ENCODE results near the gene HBD. TPM values are rescaled to one million over a fixed set of nuclear protein-coding genes. Genes with fewer than 3 reads are reported as not detected.
A peak's percentile ranks its signal among the peaks of the same experiment; 100 is the strongest.

HBD gene
- total and polyA plus RNA-seq, 9 of the 15 experiments (the other 6 are each of a cell fraction or from before 2014, with no cell fraction given), result 11.8 to 169 (median 36.0) TPM

DNA sequence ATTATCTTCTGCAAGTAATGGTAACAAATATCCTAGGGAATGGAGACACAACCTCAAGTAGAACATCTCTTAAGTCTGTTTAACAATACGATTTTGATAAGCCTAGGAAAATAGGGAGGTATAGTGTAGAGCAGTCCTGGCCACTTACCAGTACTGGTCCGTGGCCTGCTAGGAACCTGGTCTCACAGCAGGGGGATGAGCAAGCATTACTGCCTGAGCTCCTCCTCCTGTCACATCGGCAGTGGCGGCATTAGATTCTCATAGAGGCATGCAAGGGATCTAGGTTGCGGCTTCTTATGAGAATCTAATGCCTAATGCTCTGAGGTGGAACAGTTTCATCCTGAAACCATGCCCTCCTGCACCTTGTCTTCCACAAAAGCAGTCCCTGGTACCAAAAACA lies 38.2 kb downstream of the HBD start (continued):
- TF ChIP-seq, protein P1, sequence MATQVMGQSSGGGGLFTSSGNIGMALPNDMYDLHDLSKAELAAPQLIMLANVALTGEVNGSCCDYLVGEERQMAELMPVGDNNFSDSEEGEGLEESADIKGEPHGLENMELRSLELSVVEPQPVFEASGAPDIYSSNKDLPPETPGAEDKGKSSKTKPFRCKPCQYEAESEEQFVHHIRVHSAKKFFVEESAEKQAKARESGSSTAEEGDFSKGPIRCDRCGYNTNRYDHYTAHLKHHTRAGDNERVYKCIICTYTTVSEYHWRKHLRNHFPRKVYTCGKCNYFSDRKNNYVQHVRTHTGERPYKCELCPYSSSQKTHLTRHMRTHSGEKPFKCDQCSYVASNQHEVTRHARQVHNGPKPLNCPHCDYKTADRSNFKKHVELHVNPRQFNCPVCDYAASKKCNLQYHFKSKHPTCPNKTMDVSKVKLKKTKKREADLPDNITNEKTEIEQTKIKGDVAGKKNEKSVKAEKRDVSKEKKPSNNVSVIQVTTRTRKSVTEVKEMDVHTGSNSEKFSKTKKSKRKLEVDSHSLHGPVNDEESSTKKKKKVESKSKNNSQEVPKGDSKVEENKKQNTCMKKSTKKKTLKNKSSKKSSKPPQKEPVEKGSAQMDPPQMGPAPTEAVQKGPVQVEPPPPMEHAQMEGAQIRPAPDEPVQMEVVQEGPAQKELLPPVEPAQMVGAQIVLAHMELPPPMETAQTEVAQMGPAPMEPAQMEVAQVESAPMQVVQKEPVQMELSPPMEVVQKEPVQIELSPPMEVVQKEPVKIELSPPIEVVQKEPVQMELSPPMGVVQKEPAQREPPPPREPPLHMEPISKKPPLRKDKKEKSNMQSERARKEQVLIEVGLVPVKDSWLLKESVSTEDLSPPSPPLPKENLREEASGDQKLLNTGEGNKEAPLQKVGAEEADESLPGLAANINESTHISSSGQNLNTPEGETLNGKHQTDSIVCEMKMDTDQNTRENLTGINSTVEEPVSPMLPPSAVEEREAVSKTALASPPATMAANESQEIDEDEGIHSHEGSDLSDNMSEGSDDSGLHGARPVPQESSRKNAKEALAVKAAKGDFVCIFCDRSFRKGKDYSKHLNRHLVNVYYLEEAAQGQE (IDR thresholded peaks at IDR 0.05; ENCODE audit: borderline replicate concordance), result peak; percentile 20; the same call in 1 of the 2 replicates
- TF ChIP-seq, protein P1 (CRISPR knock-in tag; IDR thresholded peaks at IDR 0.05; ENCODE audit: low read depth), result no peak
- TF ChIP-seq NRF1 (conservative IDR thresholded peaks at IDR 0.05 in 1 of 2, IDR thresholded peaks at IDR 0.05 in 1 of 2), result peak; percentile 43 to 52; a peak in 2 of 4 replicates
- TF ChIP-seq SMARCA4 (IDR thresholded peaks at IDR 0.05), result peak; percentile 30; the same call in 1 of the 2 replicates
- 0 out of 2 replicates have a peak, but pooled peaks have one; percentile 14 for TF ChIP-seq DPF2 (IDR thresholded peaks at IDR 0.05)
- no peak for TF ChIP-seq PHTF2 (CRISPR knock-in tag; IDR thresholded peaks at IDR 0.05)
- TF ChIP-seq, protein P2, sequence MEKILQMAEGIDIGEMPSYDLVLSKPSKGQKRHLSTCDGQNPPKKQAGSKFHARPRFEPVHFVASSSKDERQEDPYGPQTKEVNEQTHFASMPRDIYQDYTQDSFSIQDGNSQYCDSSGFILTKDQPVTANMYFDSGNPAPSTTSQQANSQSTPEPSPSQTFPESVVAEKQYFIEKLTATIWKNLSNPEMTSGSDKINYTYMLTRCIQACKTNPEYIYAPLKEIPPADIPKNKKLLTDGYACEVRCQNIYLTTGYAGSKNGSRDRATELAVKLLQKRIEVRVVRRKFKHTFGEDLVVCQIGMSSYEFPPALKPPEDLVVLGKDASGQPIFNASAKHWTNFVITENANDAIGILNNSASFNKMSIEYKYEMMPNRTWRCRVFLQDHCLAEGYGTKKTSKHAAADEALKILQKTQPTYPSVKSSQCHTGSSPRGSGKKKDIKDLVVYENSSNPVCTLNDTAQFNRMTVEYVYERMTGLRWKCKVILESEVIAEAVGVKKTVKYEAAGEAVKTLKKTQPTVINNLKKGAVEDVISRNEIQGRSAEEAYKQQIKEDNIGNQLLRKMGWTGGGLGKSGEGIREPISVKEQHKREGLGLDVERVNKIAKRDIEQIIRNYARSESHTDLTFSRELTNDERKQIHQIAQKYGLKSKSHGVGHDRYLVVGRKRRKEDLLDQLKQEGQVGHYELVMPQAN (IDR thresholded peaks at IDR 0.05; ENCODE audit: borderline replicate concordance), result no peak
- peak in 1 of 2 experiments; percentile 41; a peak in 2 of 4 replicates for TF ChIP-seq RAD21 (CRISPR knock-in tag; conservative IDR thresholded peaks at IDR 0.05 in 1 of 2, IDR thresholded peaks at IDR 0.05 in 1 of 2)
- no peak for TF ChIP-seq DACH1 (IDR thresholded peaks at IDR 0.05; ENCODE audit: partially characterized antibody)
- no peak for TF ChIP-seq ZNF668 (CRISPR knock-in tag; IDR thresholded peaks at IDR 0.05)
- TF ChIP-seq CTBP1 (IDR thresholded peaks at IDR 0.05; ENCODE audit: borderline replicate concordance), result peak; percentile 29; the same call in 1 of the 2 replicates
- peak; percentile 69 for TF ChIP-seq C11orf30 (IDR thresholded peaks at IDR 0.05; ENCODE audit: low read depth)
- TF ChIP-seq NFE2 (IDR thresholded peaks at IDR 0.05; ENCODE audit: low read depth), result peak; percentile 83
- no peak for TF ChIP-seq ZFP36 (IDR thresholded peaks at IDR 0.05; ENCODE audit: low read depth, low read length, partially characterized antibody)
- TF ChIP-seq ARNT (IDR thresholded peaks at IDR 0.05), result 0 out of 4 replicates have a peak, but pooled peaks of 1 of the 2 experiments have one; percentile 21
- peak; percentile 45 for TF ChIP-seq MAFG (tag; conservative IDR thresholded peaks at IDR 0.05)
- 0 out of 2 replicates have a peak, but pooled peaks have one; percentile 11 for TF ChIP-seq TEAD4 (IDR thresholded peaks at IDR 0.05; ENCODE audit: low read length)
- no peak for TF ChIP-seq TEAD4 (CRISPR knock-in tag; IDR thresholded peaks at IDR 0.05; ENCODE audit: borderline replicate concordance)
- no peak for TF ChIP-seq ZNF239 (CRISPR knock-in tag; IDR thresholded peaks at IDR 0.05)
- TF ChIP-seq ELF2 (CRISPR knock-in tag; IDR thresholded peaks at IDR 0.05), result no peak
- no peak for TF ChIP-seq ZNF444 (CRISPR knock-in tag; IDR thresholded peaks at IDR 0.05)
- peak in 1 of 2 experiments; percentile 79; a peak in 1 of 4 replicates for TF ChIP-seq RCOR1 (IDR thresholded peaks at IDR 0.05; ENCODE audit: borderline replicate concordance in 1 of 2, low read depth in 2 of 2, low read length in 2 of 2)

Measured in K562 (cell line).